T-cell (primary cell): ENCODE results near the gene WWC1. TPM values are rescaled to one million over a fixed set of nuclear protein-coding genes. Genes with fewer than 3 reads are reported as not detected.
"Not testable (repeated sequence)": the region's sequence is repeated elsewhere in the genome, so short reads cannot be mapped to it uniquely, and the experiment has no call there.

Experiments
- ATAC-seq, 4 experiments: fragments of 200-7000 bp in 3 of 4; fragments of 150-1000 bp in 1 of 4; cut with Tn5 transposase; replicated peaks in 1 of 4; 1 replicate in 3 of 4; 2 replicates in 1 of 4; pipeline ENCODE4 v1.10.0; 2021; ENCODE audit warnings: moderate library complexity in 3 of 4, mild to moderate bottlenecking in 2 of 4, moderate number of reproducible peaks in 1 of 4
- CTCF ChIA-PET, 2 donors: fragments of 300-600 bp; sonication (Branson Sonifier 250); formaldehyde crosslinking; loops; one replicate each; lab custom pipeline; 2022; ENCODE audit warnings: antibody characterized with exemption in 2 of 2; lab: Charles Lee
- POLR2A ChIA-PET, 2 donors: fragments of 300-600 bp; sonication (Branson Sonifier 250); formaldehyde crosslinking; loops; one replicate each; lab custom pipeline; 2022; ENCODE audit warnings: antibody characterized with exemption in 2 of 2; lab: Charles Lee
- DNase-seq, 35 experiments: peaks; one replicate each; pipeline versions ENCODE4 v3.0.0 to v3.0.0-alpha.2; 2013 to 2023
- H3K27ac ChIP-seq: one replicate; pipeline ENCODE4 v1.5.1; 2013; ENCODE audit warnings: low read length
- H3K27me3 ChIP-seq, 2 experiments: replicated peaks in 1 of 2; 1 replicate in 1 of 2; 2 replicates in 1 of 2; pipeline versions ENCODE4 v1.6.1 to v1.7.0; 2013; ENCODE audit warnings: low read length in 1 of 2, mixed read lengths in 1 of 2; ENCODE audit not compliant: control insufficient read depth in 2 of 2, insufficient read depth in 2 of 2; ENCODE audit errors: extremely low read depth in 1 of 2
- H3K36me3 ChIP-seq, 2 donors: 1 replicate in 1 of 2; 2 replicates in 1 of 2; pipeline versions ENCODE4 v1.6.1 to v1.7.0; 2013; ENCODE audit warnings: low read length in 1 of 2; ENCODE audit not compliant: control insufficient read depth in 2 of 2, insufficient read depth in 1 of 2; ENCODE audit errors: extremely low read depth in 1 of 2
- H3K4me1 ChIP-seq, 2 experiments: 1 replicate in 1 of 2; 2 replicates in 1 of 2; pipeline versions ENCODE4 v1.6.1 to v1.7.0; 2013; ENCODE audit warnings: low read length in 2 of 2, mixed read lengths in 1 of 2; ENCODE audit not compliant: insufficient read depth in 2 of 2, control insufficient read depth in 1 of 2; ENCODE audit errors: extremely low read depth in 1 of 2
- H3K4me3 ChIP-seq, 2 donors: 1 replicate in 1 of 2; 2 replicates in 1 of 2; pipeline versions ENCODE4 v1.5.1 to v1.7.0; 2013; ENCODE audit warnings: mild to moderate bottlenecking in 2 of 2, low read length in 1 of 2, moderate library complexity in 1 of 2; ENCODE audit not compliant: control insufficient read depth in 1 of 2; ENCODE audit errors: extremely low read depth in 1 of 2
- H3K9me3 ChIP-seq: 2 replicates; pipeline ENCODE4 v1.7.0; 2013
- H3K27ac Mint-ChIP-seq, 2 donors: one replicate each; pipeline ENCODE4 v1.8.0; 2020 to 2021; ENCODE audit warnings: mild to moderate bottlenecking in 2 of 2, mixed read lengths in 2 of 2
- H3K27me3 Mint-ChIP-seq, 2 donors: one replicate each; pipeline ENCODE4 v1.8.0; 2021 to 2022; ENCODE audit warnings: mixed read lengths in 2 of 2
- H3K36me3 Mint-ChIP-seq: one replicate; pipeline ENCODE4 v1.8.0; 2021; ENCODE audit warnings: mixed read lengths
- H3K4me1 Mint-ChIP-seq, 3 donors: one replicate each; pipeline ENCODE4 v1.8.0; 2020 to 2022; ENCODE audit warnings: mixed read lengths in 3 of 3, mild to moderate bottlenecking in 1 of 3
- H3K4me3 Mint-ChIP-seq, 3 donors: one replicate each; pipeline ENCODE4 v1.8.0; 2020 to 2022; ENCODE audit warnings: mild to moderate bottlenecking in 3 of 3, mixed read lengths in 3 of 3, moderate library complexity in 3 of 3
- H3K9me3 Mint-ChIP-seq, 3 donors: one replicate each; pipeline ENCODE4 v1.8.0; 2020 to 2022; ENCODE audit warnings: mixed read lengths in 3 of 3
- WGBS: methylation state at CpG from one replicate; pipeline ENCODE4 v1.1.5; 2013; ENCODE audit warnings: missing lambda C conversion rate; ENCODE audit not compliant: insufficient coverage; 5-methylcytosine and 5-hydroxymethylcytosine counted together
- total RNA-seq, 35 experiments: library from RNA in 6 of 35; stranded (reverse) in 6 of 35; fragments of 120-200 nt in 1 of 35; gene quantifications; one replicate each; pipeline versions ENCODE4 v1.2.1 to v1.2.4 and lab custom pipeline; 2013 to 2026

WWC1 gene
- total RNA-seq, 5 donors from 2014 or later (not counting 1 experiment from before 2014, with no cell fraction given), result 0.83 to 2.0 (median 1.6) TPM

GRCh38 chr5:168428552-168428951 lies 137.1 kb downstream of the WWC1 start:
- ATAC-seq, result no peak
- Mint-ChIP-seq H3K36me3 (no peaks in the 10 kb centered on the region), H3K27ac (no peak overlapping the region), H3K4me1 (no peaks in the 10 kb centered on the region), H3K9me3 (no peaks in the 10 kb centered on the region), H3K4me3 (no peak overlapping the region), H3K27me3 (no peaks in the 10 kb centered on the region)
- POLR2A ChIA-PET, result no interaction called here
- Histone ChIP-seq H3K9me3 (no peaks in the 10 kb centered on the region), H3K27me3 (peaks cover 0 to 2% of the 10 kb centered on the region in 2 experiments), H3K4me3 (no peak overlapping the region), H3K36me3 (no peaks in the 10 kb centered on the region), H3K4me1 (no peaks in the 10 kb centered on the region), H3K27ac (no peak overlapping the region)
- CTCF ChIA-PET, result no interaction called here
- 100% methylated on average over 7 of the region's 10 CpGs for WGBS
- no peak for DNase-seq

- H3K27me3 ChIP-seq, result peaks cover 0 to 2% of the 10 kb centered on the region in 2 experiments
- CTCF ChIA-PET, result no interaction called here
- no peaks in the 10 kb centered on the region for H3K9me3 Mint-ChIP-seq
- no peaks in the 10 kb centered on the region for H3K9me3 ChIP-seq
- no peak for DNase-seq
- POLR2A ChIA-PET, result no interaction called here
- H3K4me3 Mint-ChIP-seq, result no peak overlapping the region
- ATAC-seq, result no peak
- H3K27me3 Mint-ChIP-seq, result no peaks in the 10 kb centered on the region
- H3K36me3 Mint-ChIP-seq, result no peaks in the 10 kb centered on the region
- no peaks in the 10 kb centered on the region for H3K4me1 ChIP-seq
- H3K27ac Mint-ChIP-seq, result no peak overlapping the region
- no peaks in the 10 kb centered on the region for H3K36me3 ChIP-seq
- no peak overlapping the region for H3K27ac ChIP-seq
- H3K4me1 Mint-ChIP-seq, result no peaks in the 10 kb centered on the region
- 80% methylated on average over 2 of the region's 4 CpGs for WGBS
- no peak overlapping the region for H3K4me3 ChIP-seq
Observed at GRCh38 chr5:168430296-168430695, 138.9 kb downstream of the WWC1 start.

GRCh38 chr5:168432903-168433302 lies 141.5 kb downstream of the WWC1 start:
- WGBS, result 72% methylated on average over 4 of the region's 4 CpGs
- DNase-seq (no peak), ATAC-seq (no peak)
- CTCF ChIA-PET, result no interaction called here
- Mint-ChIP-seq H3K27ac (no peak overlapping the region), H3K9me3 (no peaks in the 10 kb centered on the region), H3K27me3 (peaks cover 13 to 14% of the 10 kb centered on the region in 2 donors), H3K4me1 (no peaks in the 10 kb centered on the region), H3K4me3 (no peak overlapping the region), H3K36me3 (no peaks in the 10 kb centered on the region)
- no peaks in the 10 kb centered on the region for H3K36me3 ChIP-seq
- POLR2A ChIA-PET, result no interaction called here
- H3K9me3 ChIP-seq, result no peaks in the 10 kb centered on the region
- H3K4me3 ChIP-seq, result no peak overlapping the region
- no peaks in the 10 kb centered on the region for H3K4me1 ChIP-seq
- peaks cover 0 to 5% of the 10 kb centered on the region in 2 experiments for H3K27me3 ChIP-seq
- no peak overlapping the region for H3K27ac ChIP-seq

GRCh38 chr5:168434001-168434400 lies 142.6 kb downstream of the WWC1 start:
- POLR2A ChIA-PET, result no interaction called here
- Mint-ChIP-seq H3K4me3 (no peak overlapping the region), H3K36me3 (no peaks in the 10 kb centered on the region), H3K27ac (no peak overlapping the region), H3K27me3 (peaks cover 13 to 14% of the 10 kb centered on the region in 2 donors), H3K9me3 (no peaks in the 10 kb centered on the region), H3K4me1 (no peaks in the 10 kb centered on the region)
- CTCF ChIA-PET, result no interaction called here
- 93% methylated on average over 3 of the region's 9 CpGs for WGBS
- Histone ChIP-seq H3K36me3 (no peaks in the 10 kb centered on the region), H3K27me3 (peaks cover 0 to 5% of the 10 kb centered on the region in 2 experiments), H3K27ac (no peak overlapping the region), H3K4me1 (no peaks in the 10 kb centered on the region), H3K4me3 (no peak overlapping the region), H3K9me3 (no peaks in the 10 kb centered on the region)
- DNase-seq (no peak), ATAC-seq (no peak)

- 72% methylated on average over 7 of the region's 8 CpGs for WGBS
- H3K36me3 Mint-ChIP-seq, result no peaks in the 10 kb centered on the region
- H3K9me3 Mint-ChIP-seq, result no peaks in the 10 kb centered on the region
- no peaks in the 10 kb centered on the region for H3K9me3 ChIP-seq
- no peak for ATAC-seq
- H3K4me3 Mint-ChIP-seq, result no peak overlapping the region
- no peaks in the 10 kb centered on the region for H3K4me1 Mint-ChIP-seq
- CTCF ChIA-PET, result no interaction called here
- no peak overlapping the region for H3K4me3 ChIP-seq
- DNase-seq, result no peak
- peaks cover 0 to 5% of the 10 kb centered on the region in 2 experiments for H3K27me3 ChIP-seq
- POLR2A ChIA-PET, result no interaction called here
- H3K36me3 ChIP-seq, result no peaks in the 10 kb centered on the region
- no peaks in the 10 kb centered on the region for H3K4me1 ChIP-seq
- H3K27me3 Mint-ChIP-seq, result peaks cover 13 to 16% of the 10 kb centered on the region in 2 donors
- no peak overlapping the region for H3K27ac Mint-ChIP-seq
- no peak overlapping the region for H3K27ac ChIP-seq
Observed at GRCh38 chr5:168434746-168435321, 143.4 kb downstream of the WWC1 start.

GRCh38 chr5:168435340-168435739 lies 143.9 kb downstream of the WWC1 start:
- H3K27me3 Mint-ChIP-seq, result peaks cover 13 to 16% of the 10 kb centered on the region in 2 donors

GRCh38 chr5:168438349-168438748 lies 146.9 kb downstream of the WWC1 start:
- H3K4me1 Mint-ChIP-seq, result no peaks in the 10 kb centered on the region
- Histone ChIP-seq H3K36me3 (no peaks in the 10 kb centered on the region), H3K4me3 (no peak overlapping the region), H3K4me1 (no peaks in the 10 kb centered on the region), H3K27me3 (peaks cover 0 to 5% of the 10 kb centered on the region in 2 experiments), H3K27ac (no peak overlapping the region), H3K9me3 (no peaks in the 10 kb centered on the region)
- ATAC-seq (no peak), DNase-seq (no peak)
- POLR2A ChIA-PET, result no interaction called here
- H3K4me3 Mint-ChIP-seq, result no peak overlapping the region
- peaks cover 13 to 16% of the 10 kb centered on the region in 2 donors for H3K27me3 Mint-ChIP-seq
- H3K27ac Mint-ChIP-seq, result no peak overlapping the region
- WGBS, result 50% methylated on average over 1 of the region's 5 CpGs
- CTCF ChIA-PET, result no interaction called here
- H3K9me3 Mint-ChIP-seq, result no peaks in the 10 kb centered on the region
- H3K36me3 Mint-ChIP-seq, result no peaks in the 10 kb centered on the region

More at GRCh38 chr5:168435340-168435739, 143.9 kb downstream of the WWC1 start:
- CTCF ChIA-PET, H3K27ac Mint-ChIP-seq, H3K36me3 Mint-ChIP-seq, H3K27me3 ChIP-seq, H3K4me1 Mint-ChIP-seq, H3K4me3 ChIP-seq, H3K27ac ChIP-seq, H3K9me3 Mint-ChIP-seq, H3K4me1 ChIP-seq, H3K4me3 Mint-ChIP-seq, H3K36me3 ChIP-seq, ATAC-seq, H3K9me3 ChIP-seq, POLR2A ChIA-PET, DNase-seq: not testable (repeated sequence)
- no CpG with 5 or more reads among the region's 4 CpGs for WGBS
